Measurements from ENCODE around the gene OSBPL5.

The OSBPL5 gene

DNA sequence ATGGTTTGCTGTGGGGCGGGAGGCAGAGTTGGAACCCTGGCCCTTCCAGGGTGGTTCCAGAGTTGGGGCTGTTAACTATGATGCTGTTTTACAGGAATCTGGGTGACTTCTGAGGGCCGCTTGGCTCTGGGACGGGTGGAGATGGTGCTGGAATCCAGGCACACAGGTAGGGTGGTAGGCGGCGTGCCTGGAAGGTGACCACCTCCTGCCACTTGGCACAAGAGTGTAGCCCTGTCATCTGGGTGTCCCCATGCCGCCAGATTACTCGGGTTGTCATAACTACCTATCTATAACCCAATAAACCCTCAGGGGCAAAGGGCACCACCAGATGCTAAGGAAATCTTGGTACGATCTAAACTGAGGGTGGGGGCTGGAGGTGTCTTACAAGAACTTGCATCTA is 109.2 kb downstream of the OSBPL5 start:
- H3K4me3 Mint-ChIP-seq = peak overlapping the region; percentile 88

GRCh38 chr11:3052567-3052966 is 112.5 kb downstream of the OSBPL5 start:
- H3K4me3 Mint-ChIP-seq = no peak overlapping the region
- no peak for DNase-seq (ENCODE audit: low spot score)
- no peaks in the 10 kb centered on the region for H3K9me3 Mint-ChIP-seq
- H3K4me1 Mint-ChIP-seq (ENCODE audit: low read depth) = peaks cover 36% of the 10 kb centered on the region
- peaks cover 13% of the 10 kb centered on the region for H3K36me3 Mint-ChIP-seq (ENCODE audit: low read depth)
- H3K27ac Mint-ChIP-seq = no peak overlapping the region
- no peaks in the 10 kb centered on the region for H3K27me3 Mint-ChIP-seq (ENCODE audit: low read depth)

More for the DNA sequence above, 109.2 kb downstream of the OSBPL5 start:
- no peak for DNase-seq (ENCODE audit: low spot score)
- H3K9me3 Mint-ChIP-seq = no peaks in the 10 kb centered on the region
- H3K36me3 Mint-ChIP-seq (ENCODE audit: low read depth) = peaks cover 13% of the 10 kb centered on the region
- peaks cover 31% of the 10 kb centered on the region for H3K4me1 Mint-ChIP-seq (ENCODE audit: low read depth)
- no peaks in the 10 kb centered on the region for H3K27me3 Mint-ChIP-seq (ENCODE audit: low read depth)
- peak overlapping the region; percentile 77 for H3K27ac Mint-ChIP-seq

DNA sequence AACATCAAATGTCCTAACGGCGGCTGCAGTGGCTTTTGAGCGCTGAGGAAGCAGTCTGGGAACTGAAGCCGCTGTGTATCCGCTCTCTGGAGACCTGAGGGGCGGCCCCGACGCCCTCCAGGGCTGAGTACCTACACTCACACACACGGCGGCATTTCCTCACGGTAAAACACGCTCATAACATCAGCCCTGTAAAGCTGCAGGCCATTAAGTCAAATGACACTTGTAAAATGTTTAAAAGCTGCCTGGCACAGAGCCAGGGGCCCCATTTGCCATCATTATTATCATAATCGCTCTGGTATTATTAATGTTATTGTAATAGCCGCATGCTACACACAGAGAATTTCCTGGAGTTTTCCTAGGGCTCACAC is 113.0 kb downstream of the OSBPL5 start:
- peaks cover 13% of the 10 kb centered on the region for H3K36me3 Mint-ChIP-seq (ENCODE audit: low read depth)
- no peaks in the 10 kb centered on the region for H3K27me3 Mint-ChIP-seq (ENCODE audit: low read depth)
- H3K9me3 Mint-ChIP-seq = no peaks in the 10 kb centered on the region
- no peak for DNase-seq (ENCODE audit: low spot score)
- peaks cover 34% of the 10 kb centered on the region for H3K4me1 Mint-ChIP-seq (ENCODE audit: low read depth)
- H3K27ac Mint-ChIP-seq = no peak overlapping the region
- no peak overlapping the region for H3K4me3 Mint-ChIP-seq

DNA sequence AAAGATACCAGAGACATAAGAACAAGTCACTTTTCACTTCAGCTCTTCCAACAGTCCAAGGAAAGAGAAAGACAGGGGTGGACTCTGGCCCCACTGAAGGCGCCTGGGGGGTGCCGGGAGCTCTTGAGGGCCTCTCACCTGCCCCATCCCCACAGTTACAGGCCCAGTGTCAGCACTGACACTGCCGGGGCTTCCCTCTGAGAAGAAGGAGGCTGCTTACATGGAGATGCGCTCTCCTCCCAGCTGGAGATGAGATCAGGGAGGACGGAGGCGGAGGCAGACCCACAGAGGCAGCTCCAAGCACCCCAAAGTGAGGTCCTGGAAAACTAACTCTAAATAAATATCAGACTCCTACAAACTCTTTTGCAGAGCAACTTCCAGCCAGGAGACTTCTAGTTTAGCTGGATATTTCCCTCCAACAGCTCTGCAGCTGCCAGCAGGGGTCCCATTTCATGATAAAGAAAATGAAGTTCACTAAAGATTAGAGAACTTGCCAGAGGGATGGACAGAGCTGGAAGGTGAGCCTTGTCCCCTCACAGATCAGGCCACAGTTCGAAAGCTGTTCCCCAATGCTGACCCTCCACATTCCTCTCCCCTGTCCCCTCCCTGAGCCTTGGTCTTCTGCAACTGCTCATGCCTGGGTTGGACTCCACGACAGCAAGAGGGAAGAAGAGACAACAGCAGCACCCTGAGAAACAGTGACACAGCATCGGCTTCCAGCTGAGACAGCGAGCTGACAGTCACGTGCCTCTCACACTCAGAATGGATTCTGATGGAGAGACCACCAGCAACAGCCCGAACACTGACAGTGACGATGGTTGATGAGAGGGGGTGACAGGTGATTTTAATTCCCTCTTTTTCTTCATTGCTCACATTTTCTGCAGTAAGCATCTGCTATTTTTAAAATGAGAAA is 113.7 kb downstream of the OSBPL5 start:
- peaks cover 16% of the 10 kb centered on the region for H3K36me3 Mint-ChIP-seq (ENCODE audit: low read depth)
- H3K27ac Mint-ChIP-seq = peak overlapping the region; percentile 24
- H3K4me1 Mint-ChIP-seq (ENCODE audit: low read depth) = peaks cover 34% of the 10 kb centered on the region
- H3K4me3 Mint-ChIP-seq = no peak overlapping the region
- no peak for DNase-seq (ENCODE audit: low spot score)
- no peaks in the 10 kb centered on the region for H3K9me3 Mint-ChIP-seq
- H3K27me3 Mint-ChIP-seq (ENCODE audit: low read depth) = no peaks in the 10 kb centered on the region

DNA sequence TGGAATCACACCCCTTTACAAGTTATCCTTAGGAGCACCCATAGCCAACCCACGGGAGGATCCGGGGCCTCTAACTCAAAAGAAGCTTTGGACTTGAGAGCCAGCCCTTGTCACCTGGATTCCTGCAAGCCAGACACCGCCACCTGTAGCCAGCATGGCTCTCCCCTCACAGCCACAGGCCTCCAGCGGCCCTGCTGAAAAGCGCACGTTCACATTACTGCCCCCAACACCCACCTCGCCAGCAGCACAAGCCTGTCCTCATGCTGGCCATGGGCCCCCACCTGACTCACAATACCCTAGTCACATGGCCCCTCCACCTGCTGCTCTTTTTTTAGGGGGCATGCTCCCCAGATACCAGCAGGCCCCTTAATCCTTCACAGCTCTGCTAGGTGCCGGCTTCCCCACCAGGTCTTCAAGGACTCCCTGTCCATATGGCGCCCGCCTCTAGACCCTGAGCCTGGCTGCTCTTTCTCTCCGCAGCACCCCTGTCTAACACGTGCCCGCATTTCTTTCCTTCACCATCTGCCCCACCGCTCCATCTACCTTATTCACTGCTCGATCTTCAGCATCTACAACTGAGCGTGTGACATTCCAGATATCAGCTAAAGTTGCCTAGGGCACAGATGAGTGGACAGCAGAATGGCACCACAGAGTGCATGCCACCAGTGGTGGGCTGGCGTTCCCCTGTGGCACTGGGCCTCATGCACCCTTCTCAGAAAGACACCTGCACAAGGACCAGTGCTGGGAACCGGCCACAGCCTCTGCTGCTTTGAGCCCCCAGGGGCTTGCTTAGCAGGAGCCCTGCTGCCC is 114.5 kb downstream of the OSBPL5 start:
- DNase-seq (ENCODE audit: low spot score) = no peak
- Mint-ChIP-seq H3K9me3 (no peaks in the 10 kb centered on the region), H3K36me3 (ENCODE audit: low read depth) (peaks cover 16% of the 10 kb centered on the region), H3K27me3 (ENCODE audit: low read depth) (no peaks in the 10 kb centered on the region), H3K27ac (peak overlapping the region; percentile 24), H3K4me1 (ENCODE audit: low read depth) (peaks cover 29% of the 10 kb centered on the region), H3K4me3 (no peak overlapping the region)

GRCh38 chr11:3049430-3050243 is 115.5 kb downstream of the OSBPL5 start:
- Mint-ChIP-seq H3K4me3 (peak overlapping the region; percentile 51), H3K4me1 (ENCODE audit: low read depth) (peaks cover 22% of the 10 kb centered on the region), H3K27ac (peak overlapping the region; percentile 90), H3K27me3 (ENCODE audit: low read depth) (no peaks in the 10 kb centered on the region), H3K9me3 (no peaks in the 10 kb centered on the region), H3K36me3 (ENCODE audit: low read depth) (peaks cover 17% of the 10 kb centered on the region)
- peak; percentile 27 for DNase-seq (ENCODE audit: low spot score)

- H3K27ac Mint-ChIP-seq = no peak overlapping the region
- DNase-seq (ENCODE audit: low spot score) = no peak
- no peaks in the 10 kb centered on the region for H3K27me3 Mint-ChIP-seq (ENCODE audit: low read depth)
- H3K4me3 Mint-ChIP-seq = no peak overlapping the region
- H3K36me3 Mint-ChIP-seq (ENCODE audit: low read depth) = peaks cover 8% of the 10 kb centered on the region
- H3K9me3 Mint-ChIP-seq = no peaks in the 10 kb centered on the region
- H3K4me1 Mint-ChIP-seq (ENCODE audit: low read depth) = peaks cover 14% of the 10 kb centered on the region
Observed at GRCh38 chr11:3047637-3048036, 117.5 kb downstream of the OSBPL5 start.

GRCh38 chr11:3046641-3047040 is 118.5 kb downstream of the OSBPL5 start:
- Mint-ChIP-seq H3K27ac (no peak overlapping the region), H3K4me1 (ENCODE audit: low read depth) (peaks cover 12% of the 10 kb centered on the region), H3K4me3 (no peak overlapping the region), H3K9me3 (no peaks in the 10 kb centered on the region), H3K36me3 (ENCODE audit: low read depth) (peaks cover 10% of the 10 kb centered on the region), H3K27me3 (ENCODE audit: low read depth) (no peaks in the 10 kb centered on the region)
- DNase-seq (ENCODE audit: low spot score) = no peak

- Mint-ChIP-seq H3K4me1 (ENCODE audit: low read depth) (peaks cover 10% of the 10 kb centered on the region), H3K4me3 (no peak overlapping the region), H3K27ac (no peak overlapping the region), H3K36me3 (ENCODE audit: low read depth) (peaks cover 14% of the 10 kb centered on the region), H3K27me3 (ENCODE audit: low read depth) (no peaks in the 10 kb centered on the region), H3K9me3 (no peaks in the 10 kb centered on the region)
- DNase-seq (ENCODE audit: low spot score) = no peak
Observed at GRCh38 chr11:3046190-3046589, 118.9 kb downstream of the OSBPL5 start.

DNA sequence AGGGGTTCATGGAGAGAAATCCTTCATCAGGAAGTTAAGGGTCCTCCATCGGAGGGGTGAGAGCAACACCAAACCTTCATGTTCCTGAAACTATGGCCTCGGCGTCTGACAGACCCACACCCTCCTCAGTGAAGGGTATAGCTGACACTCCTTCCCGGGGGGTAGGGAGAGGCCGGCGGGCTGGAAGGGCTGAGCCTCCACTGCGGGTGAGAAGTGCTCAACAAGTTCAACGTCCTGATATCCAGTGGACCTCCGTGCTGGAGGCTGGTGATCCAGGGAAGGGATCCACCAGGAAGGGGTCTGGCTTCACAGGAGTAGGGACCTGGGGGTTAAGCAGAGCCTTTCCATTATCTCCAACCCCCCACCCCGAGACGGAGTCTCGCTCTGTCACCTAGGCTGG is 120.2 kb downstream of the OSBPL5 start:
- peaks cover 17% of the 10 kb centered on the region for H3K36me3 Mint-ChIP-seq (ENCODE audit: low read depth)
- peaks cover 5% of the 10 kb centered on the region for H3K4me1 Mint-ChIP-seq (ENCODE audit: low read depth)

DNA sequence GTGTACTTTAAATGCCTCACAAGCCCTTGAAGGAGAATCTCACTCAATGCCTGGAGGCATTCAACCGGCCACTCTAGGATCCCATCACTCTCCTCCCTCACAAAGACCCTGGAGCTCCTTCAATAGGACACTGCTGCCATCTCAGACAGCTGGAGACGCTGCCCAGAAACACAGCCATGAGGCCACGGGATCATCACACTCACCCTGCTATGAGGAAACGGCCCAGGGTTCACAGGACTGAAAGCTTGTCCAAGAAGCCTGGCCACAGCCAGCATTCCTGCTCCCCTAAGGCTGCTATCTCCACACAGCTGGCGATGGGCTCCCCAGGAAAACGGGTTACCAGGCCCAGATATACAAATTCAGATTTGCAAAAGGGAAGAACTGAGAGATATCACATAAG is 121.1 kb downstream of the OSBPL5 start:
- Mint-ChIP-seq H3K36me3 (ENCODE audit: low read depth) (peaks cover 18% of the 10 kb centered on the region), H3K27ac (no peak overlapping the region), H3K4me1 (ENCODE audit: low read depth) (no peaks in the 10 kb centered on the region), H3K4me3 (no peak overlapping the region), H3K27me3 (ENCODE audit: low read depth) (no peaks in the 10 kb centered on the region), H3K9me3 (no peaks in the 10 kb centered on the region)
- DNase-seq (ENCODE audit: low spot score) = no peak

More for the DNA sequence above, 120.2 kb downstream of the OSBPL5 start:
- DNase-seq (ENCODE audit: low spot score) = no peak
- no peak overlapping the region for H3K27ac Mint-ChIP-seq
- H3K4me3 Mint-ChIP-seq = no peak overlapping the region
- no peaks in the 10 kb centered on the region for H3K9me3 Mint-ChIP-seq
- H3K27me3 Mint-ChIP-seq (ENCODE audit: low read depth) = no peaks in the 10 kb centered on the region

- H3K4me1 Mint-ChIP-seq (ENCODE audit: low read depth) = no peaks in the 10 kb centered on the region
- DNase-seq (ENCODE audit: low spot score) = no peak
- H3K27ac Mint-ChIP-seq = peak overlapping the region; percentile 3
- no peak overlapping the region for H3K4me3 Mint-ChIP-seq
- H3K9me3 Mint-ChIP-seq = no peaks in the 10 kb centered on the region
- peaks cover 22% of the 10 kb centered on the region for H3K36me3 Mint-ChIP-seq (ENCODE audit: low read depth)
- H3K27me3 Mint-ChIP-seq (ENCODE audit: low read depth) = no peaks in the 10 kb centered on the region
Observed at GRCh38 chr11:3043315-3043871, 121.7 kb downstream of the OSBPL5 start.

DNA sequence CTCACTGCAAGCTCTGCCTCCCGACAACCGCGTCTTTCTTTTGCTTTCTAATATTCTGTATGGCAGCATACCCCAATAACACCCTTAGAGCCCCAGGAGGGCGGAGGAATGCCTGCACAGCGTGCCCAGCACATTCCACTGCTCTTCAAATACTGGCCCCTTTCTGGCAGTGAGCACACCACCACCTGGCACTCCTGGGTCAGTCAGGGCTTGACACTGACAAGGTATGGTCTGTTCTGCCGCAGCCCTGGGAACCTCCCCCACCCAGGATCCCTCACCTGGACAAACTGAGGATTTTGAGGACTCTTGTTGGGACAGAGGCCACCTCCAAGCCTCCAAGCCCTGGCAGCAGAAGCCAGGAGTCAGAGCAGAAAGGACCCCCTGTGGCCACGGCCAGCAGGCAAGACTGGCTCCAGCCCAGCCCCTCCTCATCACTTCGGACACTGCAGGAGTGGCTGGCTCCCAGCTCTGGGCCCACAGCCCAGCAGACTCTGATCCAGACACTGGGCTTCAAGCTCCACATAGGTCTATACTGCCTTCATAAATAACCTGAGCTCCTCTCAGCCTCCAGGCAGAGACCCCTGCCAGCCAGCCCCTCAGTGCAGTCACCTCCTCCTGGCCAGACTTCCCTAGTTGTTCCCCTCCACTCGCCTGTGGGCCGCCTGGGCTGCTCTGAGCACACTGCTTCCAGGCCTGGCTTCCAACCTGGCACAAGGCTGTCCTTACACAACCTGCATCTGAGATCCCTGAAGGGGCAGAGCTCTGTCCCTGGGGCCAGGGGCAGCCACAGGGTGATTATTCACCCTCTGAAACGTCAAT is 122.4 kb downstream of the OSBPL5 start:
- no peaks in the 10 kb centered on the region for H3K9me3 Mint-ChIP-seq
- H3K4me3 Mint-ChIP-seq = no peak overlapping the region
- H3K36me3 Mint-ChIP-seq (ENCODE audit: low read depth) = peaks cover 27% of the 10 kb centered on the region
- no peak overlapping the region for H3K27ac Mint-ChIP-seq
- H3K4me1 Mint-ChIP-seq (ENCODE audit: low read depth) = no peaks in the 10 kb centered on the region
- H3K27me3 Mint-ChIP-seq (ENCODE audit: low read depth) = no peaks in the 10 kb centered on the region
- DNase-seq (ENCODE audit: low spot score) = no peak

All from T-helper 2 cell treated with Interferon-gamma antibody and Interleukin-4, amounts not matched to agents 5 μg/mL and 100 μg/mL, for 36 hours (primary cell).